Glomerular visceral epithelial cell (primary cell): Measurements from ENCODE around the gene CFAP91.

Source experiments
- DNase-seq: peaks from one replicate; pipeline ENCODE4 v3.0.0-alpha.2; 2016; ENCODE audit errors: extremely low spot score

CFAP91 gene

GRCh38 chr3:119702530-119703527 is at the start of gene CFAP91:
Gene CFAP91, plus strand, starts transcription at chr3:119703022. Its CDS starts 77 bp downstream, at chr3:119703099.
- peak; percentile 95 for DNase-seq

GRCh38 chr3:119653876-119654275 is 48.9 kb upstream of the CFAP91 start:
- DNase-seq, result no peak

GRCh38 chr3:119657887-119658702 is 44.7 kb upstream of the CFAP91 start:
- no peak for DNase-seq

- no peak for DNase-seq
Measured at GRCh38 chr3:119658994-119659393, 43.8 kb upstream of the CFAP91 start.

GRCh38 chr3:119659606-119660291 is 43.1 kb upstream of the CFAP91 start:
- no peak for DNase-seq

GRCh38 chr3:119660474-119661440 is 42.1 kb upstream of the CFAP91 start, which contains the start of gene POPDC2:
Gene POPDC2, minus strand, starts transcription at chr3:119660589. Its CDS starts 166 bp downstream, at chr3:119660423.
- no peak for DNase-seq

- DNase-seq, result peak; percentile 30
Measured at GRCh38 chr3:119662604-119663373, 40.0 kb upstream of the CFAP91 start.

GRCh38 chr3:119663885-119664284 is 38.9 kb upstream of the CFAP91 start:
- no peak for DNase-seq

- DNase-seq, result no peak
Measured at GRCh38 chr3:119664370-119664769, 38.5 kb upstream of the CFAP91 start.

- DNase-seq, result peak; percentile 73
Measured at GRCh38 chr3:119664850-119665379, 37.9 kb upstream of the CFAP91 start.

- no peak for DNase-seq
Measured at GRCh38 chr3:119665954-119666559, 36.8 kb upstream of the CFAP91 start.

- DNase-seq, result no peak
Measured at GRCh38 chr3:119669906-119670570, 32.8 kb upstream of the CFAP91 start.

GRCh38 chr3:119672776-119673175 is 30.0 kb upstream of the CFAP91 start:
- no peak for DNase-seq

- DNase-seq, result no peak
Measured at GRCh38 chr3:119673875-119674274, 28.9 kb upstream of the CFAP91 start.

- no peak for DNase-seq
Measured at GRCh38 chr3:119675188-119675874, 27.5 kb upstream of the CFAP91 start.

- DNase-seq, result no peak
Measured at GRCh38 chr3:119676020-119676419, 26.8 kb upstream of the CFAP91 start.

- DNase-seq, result peak; percentile 96
Measured at GRCh38 chr3:119676771-119677640, 25.8 kb upstream of the CFAP91 start, which contains the start of gene COX17. Gene COX17, minus strand, starts transcription at chr3:119677406. Its CDS starts 96 bp downstream, at chr3:119677310.
